KBM-7 (cell line): Measurements from ENCODE around the gene XG.
A peak's percentile ranks its signal among the peaks of the same experiment; 100 is the strongest.
"Not testable (repeated sequence)": the region's sequence is repeated elsewhere in the genome, so short reads cannot be mapped to it uniquely, and the experiment has no call there.

ENCODE experiments used
- DNase-seq: peaks from one replicate; pipeline ENCODE4 v3.0.0-alpha.2; 2015
- in situ Hi-C: fragments of 300-500 bp; cut with MboI; formaldehyde crosslinking; loops from 2 replicates; pipeline ENCODE4 v1.14.3; 2020; ENCODE audit warnings: low sequenced_read_pairs, low pct_unique_long_range_greater_than_20kb, mixed read lengths

Gene XG

DNA sequence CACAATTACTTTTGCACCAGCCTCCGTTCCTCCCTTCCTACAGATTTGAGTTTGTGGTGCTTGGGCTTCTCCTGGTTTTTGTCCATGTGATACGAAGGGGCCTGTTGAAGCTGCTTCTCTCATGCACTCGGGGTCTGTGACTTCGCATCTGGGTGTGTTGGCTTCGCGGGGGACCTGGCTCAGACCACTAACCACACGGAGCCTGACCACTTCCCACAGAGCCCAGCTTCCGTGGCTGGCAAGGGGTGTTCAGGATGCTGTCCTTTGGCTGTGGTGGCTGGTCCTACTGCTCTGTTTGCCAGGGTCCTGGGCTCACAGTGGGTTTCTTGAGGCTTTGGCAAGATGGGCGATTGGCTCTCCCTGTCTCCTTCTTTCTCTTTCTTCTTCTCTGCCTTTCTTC, 19.8 kb upstream of the XG start:
- peak; percentile 32 for DNase-seq
- in situ Hi-C loops, result no loop called here

DNA sequence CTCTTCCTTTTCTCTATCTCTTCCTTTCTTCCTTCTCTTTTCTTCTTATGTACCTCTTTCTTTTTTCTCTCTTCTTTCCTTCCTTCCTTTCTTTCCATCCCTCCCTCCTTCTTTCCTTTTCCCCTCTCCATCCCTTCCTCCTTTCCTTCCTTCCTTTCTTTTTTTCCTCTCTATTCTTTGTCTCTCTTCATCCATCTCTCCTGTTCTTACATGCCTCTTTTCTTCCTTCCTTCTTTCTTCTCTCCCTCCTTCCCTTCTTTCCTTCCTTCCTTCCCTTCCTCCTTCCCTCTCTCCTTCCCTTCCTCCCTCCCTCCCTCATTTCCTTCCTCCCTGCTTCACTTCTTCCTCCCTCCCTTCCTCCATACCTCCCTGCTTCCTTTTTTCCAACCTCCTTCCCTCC, 19.2 kb upstream of the XG start:
- DNase-seq, result no peak
- in situ Hi-C loops, result no loop called here

DNA sequence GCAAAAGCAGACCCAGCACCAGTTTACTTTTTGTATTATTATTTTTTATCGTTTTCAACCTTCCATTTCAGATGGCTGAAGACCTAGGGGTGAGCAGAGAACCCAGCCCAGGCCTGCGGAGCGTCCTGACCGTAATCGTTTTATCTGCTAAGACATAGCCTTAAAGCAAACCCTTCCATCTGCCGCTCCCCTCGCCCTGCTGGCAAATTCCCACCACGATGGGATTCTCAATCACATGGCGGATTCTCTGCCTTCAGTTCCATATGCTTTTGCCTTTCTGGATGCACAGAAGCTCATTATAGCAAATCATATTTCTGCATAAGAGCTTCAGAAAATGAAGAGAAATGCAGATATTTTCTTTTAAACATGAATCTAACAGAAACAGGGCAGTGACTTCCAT, 18.6 kb upstream of the XG start:
- in situ Hi-C loops, result no loop called here
- no peak for DNase-seq

DNA sequence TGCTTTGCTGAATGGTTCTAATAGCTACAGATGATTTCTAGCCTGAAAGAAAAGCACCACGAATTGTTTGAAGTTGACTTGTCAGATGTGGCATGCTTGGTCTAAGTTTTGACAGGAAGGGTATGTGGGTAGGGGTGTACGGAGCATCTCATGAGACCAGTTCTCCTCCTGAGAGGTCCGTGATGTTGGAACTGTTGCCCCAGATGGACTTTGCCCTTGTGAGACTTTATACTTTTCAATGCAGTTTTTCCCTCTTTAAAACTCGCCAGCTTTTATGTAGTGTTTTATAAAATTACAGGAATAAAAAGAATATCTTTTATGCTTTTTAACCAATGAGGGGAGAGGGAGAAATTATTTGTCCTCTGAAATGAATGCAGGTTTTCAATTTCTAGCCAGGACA, 16.6 kb upstream of the XG start:
- in situ Hi-C loops, result no loop called here
- DNase-seq, result no peak

DNA sequence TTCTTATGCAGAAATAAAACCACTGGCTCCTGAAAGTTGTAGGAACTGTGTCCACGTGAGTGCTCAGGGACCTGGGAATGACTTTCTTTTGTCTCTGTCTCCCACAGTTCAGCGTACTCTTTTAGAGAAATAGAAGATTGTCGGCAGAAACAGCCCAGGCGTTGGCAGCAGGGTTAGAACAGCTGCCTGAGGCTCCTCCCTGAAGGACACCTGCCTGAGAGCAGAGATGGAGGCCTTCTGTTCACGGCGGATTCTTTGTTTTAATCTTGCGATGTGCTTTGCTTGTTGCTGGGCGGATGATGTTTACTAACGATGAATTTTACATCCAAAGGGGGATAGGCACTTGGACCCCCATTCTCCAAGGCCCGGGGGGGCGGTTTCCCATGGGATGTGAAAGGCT, 11.2 kb upstream of the XG start:
- in situ Hi-C loops, result no loop called here
- DNase-seq, result no peak

DNA sequence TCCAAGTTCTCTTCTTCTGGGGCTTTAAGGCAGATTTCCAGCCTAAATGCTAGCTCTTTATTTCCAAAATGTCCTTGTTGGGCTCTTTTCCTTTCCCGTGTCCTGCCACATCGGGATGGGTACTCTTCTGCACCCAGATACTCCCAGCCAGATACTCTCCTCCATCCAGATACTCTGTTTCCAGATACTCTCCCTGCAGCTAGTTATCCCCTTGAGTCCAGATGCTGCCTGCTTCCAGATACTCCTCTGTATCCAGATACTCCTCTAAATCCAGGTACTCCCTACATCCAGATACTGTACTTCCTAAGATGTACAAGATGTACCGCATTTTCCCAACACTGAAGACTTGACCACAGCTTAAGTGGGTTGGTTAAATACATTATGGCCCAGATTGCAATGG, 10.5 kb upstream of the XG start:
- in situ Hi-C loops, result no loop called here
- DNase-seq, result no peak

DNA sequence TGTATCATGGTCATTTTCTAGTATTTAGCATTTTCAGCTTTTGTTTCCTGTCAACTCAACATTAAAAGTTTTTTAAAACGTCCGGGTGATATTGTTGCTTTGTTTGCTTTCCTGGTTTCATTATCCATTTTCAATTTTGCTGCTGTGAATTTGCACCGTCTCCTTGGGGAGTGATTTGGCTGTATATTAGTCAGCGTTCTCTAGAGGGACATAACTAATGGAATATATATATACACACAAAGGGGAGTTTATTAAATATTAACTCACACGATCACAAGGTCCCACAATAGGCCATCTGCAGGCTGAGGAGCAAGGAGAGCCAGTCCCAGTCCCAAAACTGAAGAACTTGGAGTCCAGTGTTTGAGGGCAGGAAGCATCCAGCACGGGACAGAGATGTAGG, 5.6 kb upstream of the XG start:
- in situ Hi-C loops, DNase-seq: not testable (repeated sequence)

DNA sequence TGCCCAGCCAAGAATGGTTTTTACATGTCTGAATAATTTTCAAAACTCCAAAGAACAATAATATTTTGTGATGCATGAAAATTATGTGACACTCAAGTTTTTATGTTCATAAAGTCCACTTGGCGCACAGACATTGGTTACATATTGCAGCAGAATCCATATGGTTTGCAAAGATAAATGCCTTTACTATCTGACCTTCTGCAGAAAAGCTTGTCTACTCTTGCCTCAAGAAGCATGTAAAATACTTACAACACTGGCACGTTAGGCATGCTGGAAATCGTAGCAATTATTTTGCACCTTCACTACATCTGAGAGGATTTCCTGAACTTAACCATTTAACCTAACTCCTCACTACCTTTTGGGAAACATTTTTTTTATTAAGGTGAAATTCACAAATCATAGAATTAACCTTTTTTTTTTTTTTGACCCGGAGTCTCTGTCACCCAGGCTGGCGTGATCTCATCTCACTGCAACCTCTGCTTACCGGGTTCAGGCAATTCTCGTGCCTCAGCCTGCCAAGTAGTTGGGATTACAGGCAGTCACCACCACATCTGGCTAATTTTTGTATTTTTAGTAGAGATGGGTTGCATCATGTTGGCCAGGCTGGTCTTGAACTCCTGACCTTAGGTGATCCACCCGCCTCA, 3.5 kb upstream of the XG start:
- DNase-seq, result no peak
- in situ Hi-C loops, result no loop called here

DNA sequence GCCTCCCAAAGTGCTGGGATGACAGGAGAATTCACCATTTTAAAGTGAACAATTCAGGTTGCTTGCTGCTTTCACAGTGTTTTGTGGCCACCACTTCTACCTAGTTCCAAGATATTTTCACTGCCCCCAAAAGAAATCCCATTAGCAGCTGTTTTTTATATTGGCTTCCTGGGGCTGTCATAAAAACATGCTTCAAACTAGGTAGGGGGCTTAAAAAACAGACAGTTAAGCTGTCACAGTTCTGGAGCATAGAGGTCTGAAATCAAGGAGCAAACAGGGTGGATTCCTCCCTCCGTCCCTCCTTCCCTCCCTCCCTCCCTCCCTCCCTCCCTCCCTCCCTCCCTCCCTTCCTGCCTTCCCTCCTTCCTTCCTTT, 3.0 kb upstream of the XG start:
- DNase-seq, result no peak
- in situ Hi-C loops, result no loop called here

DNA sequence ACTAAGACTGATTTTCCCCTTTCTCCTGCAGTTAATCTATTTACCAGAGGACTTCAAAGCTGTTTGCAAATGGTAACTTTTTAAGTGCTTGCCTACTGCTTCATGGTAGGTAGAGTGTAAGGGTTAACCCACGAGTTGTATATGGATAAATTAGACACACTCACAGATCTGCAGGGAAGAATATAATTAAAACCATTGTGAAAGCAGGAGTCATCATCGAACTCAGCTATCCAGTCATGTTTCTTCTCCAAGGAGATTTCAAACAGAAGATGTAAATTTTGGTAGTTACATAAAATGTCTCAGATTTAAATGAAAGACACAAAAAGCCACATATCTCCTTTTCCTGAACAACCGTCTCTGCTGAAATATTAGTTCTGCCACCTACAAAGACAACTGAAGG, 549 bp upstream of the XG start:
- no peak for DNase-seq
- in situ Hi-C loops, result no loop called here

DNA sequence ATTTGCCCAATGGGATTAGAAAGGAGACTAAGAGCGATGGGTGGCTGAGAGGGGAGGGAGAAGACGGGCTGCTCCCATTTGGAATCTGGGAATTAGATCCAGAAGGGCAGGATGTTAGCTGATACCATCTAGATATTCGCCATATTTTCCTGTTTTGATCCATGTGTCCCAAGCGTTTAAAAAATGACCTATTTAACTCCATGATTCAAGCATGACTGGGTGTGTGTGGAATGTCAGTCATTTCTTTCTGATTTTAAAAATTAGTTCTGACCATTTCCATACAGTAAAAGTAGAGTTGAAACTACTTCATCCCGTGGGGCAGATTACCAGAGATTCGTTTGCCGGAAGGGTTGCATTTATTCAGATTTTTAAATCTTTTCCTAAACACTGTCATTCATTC, 601 bp downstream of the XG start:
- in situ Hi-C loops, DNase-seq: not testable (repeated sequence)

DNA sequence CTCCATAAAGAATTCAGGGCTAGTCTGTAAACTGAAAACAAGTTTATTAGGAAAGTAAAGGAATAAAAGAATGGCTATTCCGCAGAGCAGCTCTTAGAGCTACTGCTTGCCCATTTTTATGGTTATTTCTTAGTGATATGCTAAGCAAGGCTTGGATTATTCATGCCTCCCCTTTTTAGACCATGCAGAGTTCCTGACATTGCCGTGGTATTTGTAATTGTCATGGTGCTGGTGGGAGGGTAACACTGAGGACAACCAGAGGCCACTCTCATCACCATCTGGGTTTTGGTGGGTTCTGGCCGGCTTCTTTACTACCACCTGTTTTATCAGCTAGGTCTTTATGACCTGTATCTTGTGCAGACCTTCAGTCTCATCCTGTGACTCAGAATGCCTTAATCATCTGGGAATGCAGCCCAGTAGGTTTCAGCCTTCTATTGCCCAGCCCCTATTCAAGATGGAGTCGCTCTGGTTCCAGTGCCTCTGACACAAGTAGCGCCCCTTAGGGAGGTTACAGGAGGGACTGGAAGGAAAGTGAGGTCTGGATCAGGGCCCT, 3.4 kb downstream of the XG start:
- DNase-seq, in situ Hi-C loops: not testable (repeated sequence)

DNA sequence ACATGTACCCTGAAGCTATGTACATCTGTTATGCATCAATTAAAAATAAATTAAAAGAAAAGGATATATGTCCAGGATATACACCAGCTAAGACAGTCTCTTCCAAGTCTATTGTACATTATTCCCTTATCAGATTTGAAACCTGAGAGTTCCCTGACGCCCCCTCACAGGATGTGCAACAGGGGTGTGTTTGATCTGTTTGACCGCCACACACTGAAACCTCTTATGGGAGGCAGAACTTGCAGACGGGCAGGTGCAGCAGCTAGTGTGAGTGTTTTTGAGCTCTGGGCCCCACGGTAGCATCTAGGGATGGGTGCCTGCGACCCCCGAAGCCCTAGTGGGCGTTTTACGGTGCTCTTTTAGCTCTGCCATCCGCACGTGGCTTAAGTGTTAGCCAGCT, 4.7 kb downstream of the XG start:
- in situ Hi-C loops, result no loop called here
- no peak for DNase-seq

DNA sequence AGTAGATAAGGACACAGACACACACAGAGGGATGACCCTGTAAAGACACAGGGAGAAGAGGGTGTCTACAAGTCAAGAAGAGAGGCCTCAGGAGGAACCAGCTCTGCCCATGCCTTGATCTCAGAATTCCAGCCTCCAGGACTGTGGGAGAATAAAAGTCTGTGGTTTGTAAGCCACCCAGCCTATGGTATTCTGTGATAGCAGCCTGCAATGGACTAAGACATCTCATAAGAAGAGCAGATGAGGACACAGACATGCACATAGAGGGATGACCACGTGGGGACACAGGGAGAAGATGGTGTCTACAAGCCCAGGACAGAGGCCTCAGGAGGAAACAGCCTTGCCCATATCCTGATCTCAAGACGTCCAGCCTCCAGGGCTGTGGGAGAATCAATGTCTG, 9.4 kb downstream of the XG start:
- no peak for DNase-seq
- in situ Hi-C loops, result no loop called here

DNA sequence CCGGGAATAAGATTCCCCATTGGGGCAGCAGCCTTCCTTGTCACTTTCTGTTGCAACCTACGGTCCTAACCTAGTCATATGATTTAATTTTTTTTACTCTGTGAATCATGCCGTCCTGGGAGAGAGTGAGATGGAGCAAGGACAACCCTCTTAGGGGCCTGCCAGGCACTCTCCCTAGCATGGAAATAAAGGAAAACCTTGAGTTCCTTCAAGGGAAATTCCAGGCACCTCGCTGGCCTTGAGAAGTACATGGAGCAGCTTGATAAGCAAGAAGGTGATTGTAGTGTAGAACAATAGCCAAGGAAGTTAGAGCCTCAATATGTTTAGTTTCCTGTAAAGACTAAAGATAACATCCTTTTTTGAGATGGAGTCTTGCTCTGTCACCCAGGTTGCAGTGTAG, 10.8 kb downstream of the XG start:
- DNase-seq, in situ Hi-C loops: not testable (repeated sequence)

DNA sequence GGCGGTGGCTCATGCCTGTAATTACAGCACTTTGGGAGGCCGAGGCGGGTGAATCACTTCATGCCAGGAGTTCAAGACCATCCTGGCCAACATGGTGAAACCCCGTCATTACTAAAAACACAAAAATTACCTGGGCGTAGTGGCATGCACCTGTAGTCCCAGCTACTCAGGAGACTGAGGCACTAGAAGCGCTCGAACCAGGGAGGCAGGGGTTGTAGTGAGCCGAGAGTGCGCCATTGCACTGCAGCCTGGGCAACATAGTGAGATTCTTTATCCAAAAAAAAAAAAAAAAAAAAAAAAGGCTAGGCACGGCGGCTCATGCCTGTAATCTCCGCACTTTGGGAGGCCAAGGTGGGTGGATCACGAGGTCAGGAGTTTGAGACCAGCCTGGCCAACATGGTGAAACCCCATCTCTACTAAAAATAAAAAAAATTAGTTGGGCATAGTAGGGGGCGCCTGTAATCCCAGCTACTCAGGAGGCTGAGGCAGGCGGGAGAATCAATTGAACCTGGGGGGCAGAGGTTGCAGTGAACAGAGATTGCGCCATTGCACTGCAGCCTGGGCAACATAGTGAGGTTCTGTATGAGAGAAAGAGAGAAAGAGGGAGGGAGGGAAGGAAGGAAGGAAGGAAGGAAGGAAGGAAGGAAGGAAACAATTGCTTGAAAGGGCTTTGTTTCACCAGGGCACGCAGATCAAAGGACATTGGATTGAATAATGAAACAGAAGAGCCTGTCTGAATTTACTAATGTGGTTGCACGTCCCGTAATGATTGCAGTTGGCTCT, 13.1 kb downstream of the XG start:
- in situ Hi-C loops, result not testable (repeated sequence)

DNA sequence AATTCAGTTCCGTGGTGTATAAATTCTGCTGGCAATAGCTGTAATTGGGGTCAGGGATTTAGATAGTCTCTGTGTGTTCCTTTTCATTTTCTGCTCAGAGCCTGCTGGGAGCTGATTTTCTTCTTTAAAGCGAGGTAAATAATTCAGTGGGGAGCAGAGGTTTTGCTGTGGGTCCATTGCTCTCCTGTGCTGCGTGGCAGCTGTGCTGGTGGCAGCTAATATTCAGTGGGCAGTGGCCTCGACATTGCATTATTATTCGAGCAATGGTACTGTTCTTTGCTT, 13.7 kb downstream of the XG start:
- no peak for DNase-seq
- in situ Hi-C loops, result no loop called here

More for the DNA sequence above, 13.1 kb downstream of the XG start:
- not testable (repeated sequence) for DNase-seq

DNA sequence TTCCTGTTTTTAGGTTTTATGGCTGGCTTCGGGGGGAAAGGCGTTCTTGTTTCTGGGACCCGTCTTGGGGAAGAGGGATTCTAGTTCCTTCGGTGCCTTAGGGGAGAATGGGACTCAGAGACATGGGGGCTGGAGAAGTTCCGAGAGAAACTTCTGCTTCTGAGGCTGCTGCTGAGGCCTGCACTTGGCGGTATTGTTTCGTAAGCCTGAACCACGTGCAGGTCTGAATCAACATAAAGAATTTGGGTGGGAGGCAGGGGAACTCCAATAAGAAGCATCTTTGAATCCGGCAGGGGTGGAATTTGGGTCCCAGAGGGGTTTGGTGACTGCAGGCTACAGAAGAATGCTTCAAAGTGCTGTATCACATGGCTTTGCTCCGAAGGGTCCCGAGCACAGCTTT, 15.1 kb downstream of the XG start:
- in situ Hi-C loops, result no loop called here
- DNase-seq, result peak; percentile 32

DNA sequence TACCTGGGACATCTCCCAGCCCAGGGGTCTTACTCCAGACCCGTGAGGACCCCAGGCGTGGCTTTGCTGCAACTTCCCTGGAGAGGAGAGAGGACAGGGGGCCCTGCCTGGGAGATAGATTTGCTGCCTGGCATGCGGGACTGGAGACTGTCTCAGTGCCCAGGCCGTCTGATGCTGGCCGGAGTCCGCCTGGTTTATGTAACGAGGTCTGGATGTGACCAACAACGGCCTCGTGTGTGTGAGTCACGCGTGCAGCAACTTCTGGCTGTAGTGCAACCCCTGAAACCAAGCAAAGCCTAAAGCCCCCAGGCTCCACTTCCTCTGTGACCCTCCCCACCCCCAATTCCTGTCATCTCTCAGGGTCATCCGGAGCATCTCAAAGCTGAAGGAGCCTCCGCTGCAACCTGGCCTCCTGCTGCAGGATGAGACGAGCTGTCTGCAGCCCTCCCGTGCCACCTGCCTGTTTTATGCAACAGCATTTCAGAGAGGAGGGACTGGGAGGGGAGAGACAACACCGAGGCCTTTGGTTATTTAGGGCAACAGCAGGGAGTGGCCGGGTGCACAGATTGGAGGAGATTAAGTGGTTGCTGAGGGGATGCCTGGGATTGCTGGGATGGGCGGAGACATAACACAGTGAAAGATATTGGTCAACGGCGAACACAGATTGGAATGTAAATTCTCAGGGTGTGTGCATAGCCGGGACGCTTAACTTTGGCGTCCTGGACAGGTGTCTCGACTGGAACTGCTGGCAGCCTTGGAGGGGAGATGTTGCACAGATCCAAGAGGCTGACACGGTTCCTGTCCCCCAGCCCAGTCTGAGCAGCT, 16.0 kb downstream of the XG start:
- in situ Hi-C loops, result no loop called here
- no peak for DNase-seq

DNA sequence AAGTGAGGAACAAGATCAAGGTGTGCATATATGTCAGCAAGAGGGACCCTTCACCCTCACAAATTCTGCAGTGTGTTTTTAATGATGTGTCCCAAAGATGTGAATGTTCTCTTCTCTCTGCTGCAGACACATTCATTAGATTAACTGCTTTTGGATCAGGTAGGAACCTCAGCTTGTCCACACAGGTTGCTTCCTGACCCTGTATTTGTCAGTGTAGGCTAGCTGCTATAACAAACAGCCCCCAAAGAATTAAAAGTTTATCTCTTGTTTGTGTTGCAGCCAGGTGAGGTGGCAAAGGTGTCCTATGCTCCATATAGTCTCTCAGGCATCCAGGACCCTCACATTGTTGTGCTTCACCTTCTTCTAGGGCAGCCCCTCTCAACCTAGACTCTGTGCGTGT, 17.8 kb downstream of the XG start:
- in situ Hi-C loops, result no loop called here

More for the DNA sequence above, 17.8 kb downstream of the XG start:
- DNase-seq, result no peak
